HUES48 (cell line): ENCODE results near the gene SNTB2.

ENCODE experiments used
- H3K27ac ChIP-seq: one replicate; pipeline ENCODE4 v1.7.0; 2013; ENCODE audit warnings: low read depth, low read length, inconsistent platforms
- H3K27me3 ChIP-seq: 2 replicates; pipeline ENCODE4 v1.6.1; 2013; ENCODE audit warnings: mild to moderate bottlenecking, low read length; ENCODE audit not compliant: control insufficient read depth, insufficient read depth
- H3K36me3 ChIP-seq: 2 replicates; pipeline ENCODE4 v1.6.1; 2013; ENCODE audit warnings: low read length; ENCODE audit not compliant: control insufficient read depth, insufficient read depth
- H3K4me1 ChIP-seq: 2 replicates; pipeline ENCODE4 v1.6.1; 2013; ENCODE audit warnings: mild to moderate bottlenecking, low read length; ENCODE audit not compliant: control insufficient read depth, insufficient read depth
- H3K4me3 ChIP-seq: 2 replicates; pipeline ENCODE4 v1.5.1; 2013; ENCODE audit warnings: mild to moderate bottlenecking, low read depth, low read length
- H3K9ac ChIP-seq: 2 replicates; pipeline ENCODE4 v1.6.1; 2013; ENCODE audit warnings: mild to moderate bottlenecking, low read depth, low read length, moderate library complexity
- H3K9me3 ChIP-seq: 2 replicates; pipeline ENCODE4 v1.6.1; 2013; ENCODE audit warnings: low read length; ENCODE audit not compliant: control insufficient read depth, insufficient read depth

SNTB2 gene

GRCh38 chr16:69266334-69267063 is 79.5 kb downstream of the SNTB2 start:
- Histone ChIP-seq H3K27me3 (no peaks in the 10 kb centered on the region), H3K36me3 (peaks cover 18% of the 10 kb centered on the region)

GRCh38 chr16:69267633-69268032 is 80.7 kb downstream of the SNTB2 start:
- no peak overlapping the region for H3K9ac ChIP-seq
- H3K4me3 ChIP-seq = no peak overlapping the region
- H3K4me1 ChIP-seq = no peaks in the 10 kb centered on the region
- H3K27ac ChIP-seq = no peak overlapping the region
- H3K36me3 ChIP-seq = peaks cover 24% of the 10 kb centered on the region
- H3K27me3 ChIP-seq = no peaks in the 10 kb centered on the region
- no peaks in the 10 kb centered on the region for H3K9me3 ChIP-seq

More at GRCh38 chr16:69266334-69267063, 79.5 kb downstream of the SNTB2 start:
- Histone ChIP-seq H3K27ac (no peak overlapping the region), H3K4me3 (no peak overlapping the region), H3K9me3 (no peaks in the 10 kb centered on the region), H3K4me1 (no peaks in the 10 kb centered on the region), H3K9ac (no peak overlapping the region)

DNA sequence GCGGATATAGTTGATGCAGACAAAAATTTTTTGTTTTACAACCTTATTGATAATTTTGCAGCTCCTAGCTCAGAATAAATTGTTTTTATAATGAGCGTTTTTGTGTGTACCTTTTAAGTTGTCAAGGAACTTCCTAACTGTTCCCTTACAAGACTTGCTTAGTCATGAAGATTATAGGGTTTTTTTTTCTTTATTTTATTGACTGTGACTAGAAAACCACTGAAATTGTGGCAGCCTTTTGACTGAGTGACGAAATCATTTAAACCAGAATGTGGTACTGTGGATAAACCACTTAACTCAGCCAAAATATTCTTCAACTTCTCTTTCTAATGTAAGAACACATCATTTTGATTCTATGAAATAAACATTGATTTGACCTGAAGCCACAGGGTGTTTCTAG is 83.4 kb downstream of the SNTB2 start:
- H3K27me3 ChIP-seq = no peaks in the 10 kb centered on the region
- H3K4me1 ChIP-seq = no peaks in the 10 kb centered on the region
- H3K9ac ChIP-seq = no peak overlapping the region
- H3K36me3 ChIP-seq = peaks cover 28% of the 10 kb centered on the region
- H3K27ac ChIP-seq = no peak overlapping the region
- no peaks in the 10 kb centered on the region for H3K9me3 ChIP-seq
- no peak overlapping the region for H3K4me3 ChIP-seq

DNA sequence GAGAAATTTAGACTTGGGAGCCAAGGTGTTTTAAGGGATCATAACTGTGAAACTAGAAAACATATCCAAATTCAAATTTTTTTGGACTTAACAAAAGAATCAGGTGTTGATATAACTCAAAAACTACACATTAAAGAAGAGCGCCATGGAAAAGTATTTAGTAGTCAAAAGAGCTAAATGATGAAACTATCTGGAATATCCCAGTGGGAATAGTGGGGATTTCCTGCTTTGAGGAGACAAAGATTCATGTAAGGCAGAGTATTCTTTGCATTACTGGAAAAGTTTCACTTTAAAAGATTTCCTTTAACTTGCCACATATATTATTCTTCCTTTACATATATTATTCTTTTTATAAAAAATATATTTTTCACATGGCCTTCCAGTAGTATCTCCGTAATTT is 83.9 kb downstream of the SNTB2 start:
- H3K4me3 ChIP-seq = no peak overlapping the region
- H3K27me3 ChIP-seq = no peaks in the 10 kb centered on the region
- H3K9ac ChIP-seq = no peak overlapping the region
- no peaks in the 10 kb centered on the region for H3K9me3 ChIP-seq
- no peak overlapping the region for H3K27ac ChIP-seq
- peaks cover 28% of the 10 kb centered on the region for H3K36me3 ChIP-seq
- no peaks in the 10 kb centered on the region for H3K4me1 ChIP-seq

DNA sequence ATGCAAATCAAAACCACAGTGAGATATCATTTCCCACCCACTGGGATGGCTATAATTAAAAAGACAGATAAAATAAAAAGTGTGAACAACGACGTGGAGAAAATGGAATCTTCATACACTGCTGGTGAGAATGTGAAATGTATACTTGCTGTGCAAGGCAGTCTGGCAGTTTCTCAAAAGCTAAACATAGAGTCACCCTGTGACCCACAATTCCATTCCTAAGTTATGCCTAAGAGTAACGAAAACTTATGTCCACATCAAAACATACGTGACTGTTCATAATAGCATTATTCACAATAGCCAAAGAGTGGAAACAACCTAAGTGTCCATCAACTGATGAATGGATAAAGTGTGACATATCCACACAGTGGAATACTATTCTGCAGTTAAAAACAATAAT is 86.0 kb downstream of the SNTB2 start:
- peaks cover 28% of the 10 kb centered on the region for H3K36me3 ChIP-seq
- H3K9me3 ChIP-seq = no peaks in the 10 kb centered on the region
- H3K4me3 ChIP-seq = no peak overlapping the region
- H3K27me3 ChIP-seq = no peaks in the 10 kb centered on the region
- no peaks in the 10 kb centered on the region for H3K4me1 ChIP-seq
- no peak overlapping the region for H3K9ac ChIP-seq
- no peak overlapping the region for H3K27ac ChIP-seq

DNA sequence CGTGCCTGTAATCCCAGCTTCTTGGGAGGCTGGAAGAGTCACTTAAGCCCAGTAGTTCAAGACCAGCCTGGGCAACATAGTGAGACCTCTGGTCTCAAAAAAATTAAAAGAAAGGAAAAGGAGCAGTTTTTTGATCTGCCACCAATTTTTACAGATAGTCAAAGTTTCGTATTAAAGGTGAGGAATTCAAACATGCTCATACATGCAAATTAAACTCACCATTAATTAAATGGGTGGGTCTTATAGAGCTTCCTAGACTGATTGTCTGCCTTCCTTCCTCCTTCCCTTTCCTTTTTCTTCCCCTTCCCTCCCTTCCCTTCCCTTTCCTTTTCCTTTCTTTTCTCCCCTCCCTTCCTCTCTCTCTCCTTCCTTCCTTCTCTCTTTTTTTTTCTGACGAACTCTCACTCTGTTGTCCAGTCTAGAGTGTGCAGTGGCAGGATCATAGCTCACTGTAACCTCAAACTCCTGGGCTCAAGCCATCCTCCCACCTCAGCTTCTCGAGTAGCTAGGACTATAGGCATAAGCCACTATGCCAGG is 87.8 kb downstream of the SNTB2 start:
- H3K27ac ChIP-seq = no peak overlapping the region
- no peaks in the 10 kb centered on the region for H3K4me1 ChIP-seq
- no peaks in the 10 kb centered on the region for H3K27me3 ChIP-seq
- no peak overlapping the region for H3K9ac ChIP-seq
- H3K4me3 ChIP-seq = no peak overlapping the region
- no peaks in the 10 kb centered on the region for H3K9me3 ChIP-seq
- peaks cover 27% of the 10 kb centered on the region for H3K36me3 ChIP-seq

DNA sequence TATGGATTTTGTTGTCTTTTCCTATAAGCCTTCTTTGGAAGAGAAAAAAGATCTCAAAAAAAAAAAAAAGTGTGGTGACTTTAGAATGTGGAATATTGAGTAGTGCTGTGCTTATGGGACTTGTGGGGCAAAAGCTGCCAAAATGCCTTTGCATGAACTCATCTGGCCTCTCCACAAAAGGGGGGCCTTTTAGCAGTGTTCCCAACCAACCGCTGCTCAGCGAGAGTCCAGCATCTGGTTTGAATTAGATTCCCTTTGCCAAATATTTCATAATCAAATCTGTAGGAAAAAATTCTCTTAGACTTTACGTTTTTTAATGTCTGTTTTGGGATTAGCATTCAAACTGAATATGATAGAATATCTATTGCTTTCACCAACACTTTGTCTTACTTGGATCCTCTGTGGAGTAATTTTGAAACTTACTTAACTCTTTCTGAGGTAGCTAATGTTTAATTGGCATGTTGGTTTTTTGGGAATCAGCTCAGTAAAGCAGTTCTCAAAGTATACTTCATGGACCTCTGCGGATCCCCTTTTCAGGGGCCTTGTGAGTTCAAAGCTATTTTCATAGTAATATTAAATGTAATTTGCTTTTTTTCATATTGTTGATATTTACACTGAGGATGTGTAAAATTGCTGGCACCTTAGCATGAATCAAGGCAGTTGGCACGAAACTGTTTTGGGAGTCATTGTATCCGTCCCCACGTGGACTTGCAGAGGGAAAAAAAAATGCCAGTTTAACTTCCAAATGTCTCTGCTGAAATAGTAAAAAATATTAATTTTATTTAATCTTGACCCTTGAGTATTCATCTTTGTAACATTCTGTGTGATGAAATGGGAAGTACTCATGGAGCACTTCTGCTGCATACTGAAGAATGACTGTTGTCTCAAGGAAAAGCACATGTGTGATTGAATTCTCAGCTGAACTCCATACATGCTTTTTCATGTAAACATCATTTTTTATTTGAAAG is 89.5 kb downstream of the SNTB2 start:
- H3K9me3 ChIP-seq = no peaks in the 10 kb centered on the region
- no peaks in the 10 kb centered on the region for H3K4me1 ChIP-seq
- H3K36me3 ChIP-seq = peaks cover 10% of the 10 kb centered on the region
- H3K27ac ChIP-seq = no peak overlapping the region
- H3K4me3 ChIP-seq = no peak overlapping the region
- no peak overlapping the region for H3K9ac ChIP-seq
- H3K27me3 ChIP-seq = no peaks in the 10 kb centered on the region

- no peaks in the 10 kb centered on the region for H3K4me1 ChIP-seq
- no peak overlapping the region for H3K4me3 ChIP-seq
- H3K27ac ChIP-seq = no peak overlapping the region
Measured at GRCh38 chr16:69277413-69277812, 90.4 kb downstream of the SNTB2 start.

GRCh38 chr16:69283851-69284250 is 96.9 kb downstream of the SNTB2 start:
- H3K9ac ChIP-seq = no peak overlapping the region
- no peak overlapping the region for H3K27ac ChIP-seq
- no peaks in the 10 kb centered on the region for H3K4me1 ChIP-seq
- H3K4me3 ChIP-seq = no peak overlapping the region
- no peaks in the 10 kb centered on the region for H3K9me3 ChIP-seq
- H3K36me3 ChIP-seq = peaks cover 14% of the 10 kb centered on the region
- no peaks in the 10 kb centered on the region for H3K27me3 ChIP-seq

More at GRCh38 chr16:69277413-69277812, 90.4 kb downstream of the SNTB2 start:
- peaks cover 4% of the 10 kb centered on the region; the same call in 1 of the 2 replicates for H3K36me3 ChIP-seq
- H3K9ac ChIP-seq = no peak overlapping the region
- H3K27me3 ChIP-seq = no peaks in the 10 kb centered on the region
- H3K9me3 ChIP-seq = no peaks in the 10 kb centered on the region

DNA sequence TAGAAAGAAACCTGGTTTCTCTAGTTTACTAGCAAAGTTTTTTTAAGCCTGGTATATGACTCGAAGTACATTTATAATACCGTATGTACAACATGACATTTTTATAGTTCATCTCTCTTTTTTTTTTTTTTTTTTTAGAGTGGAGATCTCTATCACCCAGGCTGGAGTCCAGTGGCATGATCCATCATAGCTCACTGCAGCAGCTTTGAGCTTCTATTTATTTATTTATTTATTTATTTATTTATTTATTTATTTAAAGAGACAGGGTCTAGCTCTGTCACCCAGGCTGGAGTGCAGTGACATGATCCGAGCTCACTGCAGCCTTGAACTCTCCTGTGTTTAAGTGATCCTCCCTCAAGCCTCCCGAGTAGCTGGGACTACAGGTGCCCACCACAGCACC is 98.3 kb downstream of the SNTB2 start:
- Histone ChIP-seq H3K9ac (no peak overlapping the region), H3K4me3 (no peak overlapping the region), H3K27ac (no peak overlapping the region), H3K4me1 (no peaks in the 10 kb centered on the region), H3K27me3 (no peaks in the 10 kb centered on the region), H3K36me3 (peaks cover 14% of the 10 kb centered on the region), H3K9me3 (no peaks in the 10 kb centered on the region)
